Measurements from ENCODE around the gene FAM185A. TPM values are rescaled to one million over a fixed set of nuclear protein-coding genes. Genes with fewer than 3 reads are reported as not detected.
"Not testable (repeated sequence)": the region's sequence is repeated elsewhere in the genome, so short reads cannot be mapped to it uniquely, and the experiment has no call there.

The FAM185A gene
- total and polyA plus RNA-seq, 2 of the 13 experiments (the other 11 are each of a cell fraction or from before 2014, with no cell fraction given): 5.0 to 11.6 TPM

DNA sequence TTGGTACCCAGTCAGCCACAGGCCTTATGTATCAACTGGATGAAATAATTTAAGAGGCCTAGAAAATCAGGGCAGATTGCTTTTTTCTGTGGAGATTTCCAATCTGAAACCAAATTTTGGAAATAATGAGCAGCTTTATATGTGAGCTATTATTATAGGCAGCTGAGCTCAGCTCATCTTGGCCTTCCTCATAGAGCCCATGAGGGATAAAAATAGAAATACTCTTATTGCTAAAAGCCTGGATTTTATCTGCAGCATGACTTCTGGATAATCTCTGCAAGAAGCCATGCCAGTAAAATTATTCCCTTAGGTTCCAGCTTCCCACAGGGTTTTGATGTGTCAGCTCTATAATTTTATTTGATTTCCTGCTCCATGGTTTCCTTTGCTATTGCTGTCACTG, 43.0 kb downstream of the FAM185A start:
- BruUV-seq (replicated peaks); H3K9me3 ChIP-seq (ENCODE audit: low read length); H3K36me3 ChIP-seq (replicated peaks in 1 of 2; ENCODE audit: control insufficient read depth in 1 of 2, insufficient read depth in 2 of 2, low read length in 2 of 2); DNase-seq (ENCODE audit: low spot score); in situ Hi-C loops (cut with HindIII; ENCODE audit: extremely low pct_ligation_motif_present, low pct_unique_long_range_greater_than_20kb); H3K27ac ChIP-seq (ENCODE audit: extremely low read length, insufficient read depth, low read length); H3K4me3 ChIP-seq (replicated peaks in 1 of 3; ENCODE audit: insufficient read depth in 1 of 3, low read depth in 2 of 3, low read length in 3 of 3); H3K79me2 ChIP-seq (ENCODE audit: insufficient read depth, low read length); H3K27me3 ChIP-seq (ENCODE audit: control insufficient read depth in 1 of 2, insufficient read depth in 2 of 2, low read length in 2 of 2); H2AFZ ChIP-seq (ENCODE audit: low read length); CTCF ChIA-PET (ENCODE audit: low intra/inter-chr PET ratio, low total read pairs); FAIRE-seq; H3K9ac ChIP-seq (ENCODE audit: insufficient read depth, low read depth, low read length); intact Hi-C loops (cut with micrococcal nuclease; ENCODE audit: unreplicated experiment); POLR2A ChIA-PET; H3K4me2 ChIP-seq (ENCODE audit: low read depth, low read length); H4K20me1 ChIP-seq (ENCODE audit: insufficient read depth, low read length); H3K4me1 ChIP-seq (ENCODE audit: insufficient read depth, low read length); ATAC-seq: not testable (repeated sequence)

DNA sequence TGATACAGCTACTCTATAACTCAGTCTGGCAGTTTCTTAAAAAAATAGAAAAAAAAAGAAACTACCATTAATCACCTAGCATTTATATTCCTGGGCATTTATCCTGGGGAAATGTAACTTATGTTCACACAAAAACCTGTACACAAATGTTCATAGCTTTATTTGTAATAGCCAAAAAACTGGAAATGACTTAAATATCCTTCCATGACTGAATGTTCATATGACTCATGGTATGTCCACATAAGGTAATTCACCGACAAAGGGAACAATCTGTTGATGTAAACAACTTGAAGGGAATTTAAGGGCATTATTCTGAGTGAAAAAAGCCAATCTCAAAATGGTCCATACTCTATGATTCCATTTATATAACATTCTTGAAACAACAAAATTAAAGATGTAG, 45.8 kb downstream of the FAM185A start:
- POLR2A ChIA-PET; H2AFZ ChIP-seq (ENCODE audit: low read length); H3K9me3 ChIP-seq (ENCODE audit: low read length); in situ Hi-C loops (cut with HindIII; ENCODE audit: extremely low pct_ligation_motif_present, low pct_unique_long_range_greater_than_20kb); DNase-seq (ENCODE audit: low spot score); H3K4me2 ChIP-seq (ENCODE audit: low read depth, low read length); H4K20me1 ChIP-seq (ENCODE audit: insufficient read depth, low read length); CTCF ChIA-PET (ENCODE audit: low intra/inter-chr PET ratio, low total read pairs); H3K79me2 ChIP-seq (ENCODE audit: insufficient read depth, low read length); H3K4me1 ChIP-seq (ENCODE audit: insufficient read depth, low read length); H3K4me3 ChIP-seq (replicated peaks in 1 of 3; ENCODE audit: insufficient read depth in 1 of 3, low read depth in 2 of 3, low read length in 3 of 3); H3K9ac ChIP-seq (ENCODE audit: insufficient read depth, low read depth, low read length); ATAC-seq; BruUV-seq (replicated peaks); H3K36me3 ChIP-seq (replicated peaks in 1 of 2; ENCODE audit: control insufficient read depth in 1 of 2, insufficient read depth in 2 of 2, low read length in 2 of 2); intact Hi-C loops (cut with micrococcal nuclease; ENCODE audit: unreplicated experiment); H3K27me3 ChIP-seq (ENCODE audit: control insufficient read depth in 1 of 2, insufficient read depth in 2 of 2, low read length in 2 of 2); H3K27ac ChIP-seq (ENCODE audit: extremely low read length, insufficient read depth, low read length): not testable (repeated sequence)
- WGBS (ENCODE audit: low lambda C conversion rate): 95% methylated on average over 1 of the region's 1 CpG
- FAIRE-seq: peak; percentile 75

DNA sequence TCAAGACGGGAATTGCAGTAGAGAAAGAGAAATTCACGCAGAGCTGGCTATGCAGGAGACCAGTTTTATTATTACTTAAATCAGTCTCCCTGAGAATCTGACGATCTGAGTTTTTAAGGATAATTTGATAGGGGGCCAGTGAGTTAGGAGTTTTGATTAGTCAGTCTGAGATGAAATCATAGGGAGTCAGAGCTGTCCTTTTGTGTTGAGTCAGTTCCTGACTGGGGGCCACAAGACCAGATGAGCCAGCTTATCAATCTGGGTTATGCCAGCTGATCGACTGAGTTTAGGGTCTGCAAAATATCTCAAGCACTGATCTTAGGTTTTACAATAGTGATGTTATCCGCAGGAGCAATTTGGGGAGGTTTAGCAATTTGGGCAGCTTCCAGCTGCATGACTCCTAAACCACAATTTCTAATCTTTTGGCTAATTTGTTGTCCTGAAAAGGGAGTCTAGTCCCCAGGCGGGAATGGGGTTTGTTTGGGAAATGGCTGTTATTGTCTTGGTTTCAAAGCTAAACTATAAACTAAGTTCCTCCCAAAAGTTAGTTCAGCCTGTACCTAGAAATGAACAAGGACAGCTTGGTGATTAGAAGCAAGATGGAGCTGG, 47.3 kb downstream of the FAM185A start:
- intact Hi-C loops (cut with micrococcal nuclease; ENCODE audit: unreplicated experiment); CTCF ChIA-PET (ENCODE audit: low intra/inter-chr PET ratio, low total read pairs); BruUV-seq (replicated peaks); H3K36me3 ChIP-seq (replicated peaks in 1 of 2; ENCODE audit: control insufficient read depth in 1 of 2, insufficient read depth in 2 of 2, low read length in 2 of 2); H4K20me1 ChIP-seq (ENCODE audit: insufficient read depth, low read length); H3K4me1 ChIP-seq (ENCODE audit: insufficient read depth, low read length); H3K27ac ChIP-seq (ENCODE audit: extremely low read length, insufficient read depth, low read length); H2AFZ ChIP-seq (ENCODE audit: low read length); H3K79me2 ChIP-seq (ENCODE audit: insufficient read depth, low read length); H3K27me3 ChIP-seq (ENCODE audit: control insufficient read depth in 1 of 2, insufficient read depth in 2 of 2, low read length in 2 of 2); DNase-seq (ENCODE audit: low spot score); in situ Hi-C loops (cut with HindIII; ENCODE audit: extremely low pct_ligation_motif_present, low pct_unique_long_range_greater_than_20kb); POLR2A ChIA-PET; H3K9ac ChIP-seq (ENCODE audit: insufficient read depth, low read depth, low read length); H3K4me3 ChIP-seq (replicated peaks in 1 of 3; ENCODE audit: insufficient read depth in 1 of 3, low read depth in 2 of 3, low read length in 3 of 3); H3K9me3 ChIP-seq (ENCODE audit: low read length); ATAC-seq; H3K4me2 ChIP-seq (ENCODE audit: low read depth, low read length): not testable (repeated sequence)
- 100% methylated on average over 3 of the region's 6 CpGs for WGBS (ENCODE audit: low lambda C conversion rate)
- peak; percentile 48 for FAIRE-seq

Data from HepG2 (cell line).